Activated naive CD8-positive, alpha-beta T cell treated with anti-CD3 and anti-CD28 coated beads, Interleukin-2, amount 50 U/mL, for 16 hours (primary cell): ENCODE measurements around the gene RND2.

Source experiments
- DNase-seq: peaks from one replicate; pipeline ENCODE4 v3.0.0-alpha.2; 2020; ENCODE audit warnings: low read depth, low spot score

Gene RND2

GRCh38 chr17:43006639-43007551 is 18.1 kb upstream of the RND2 start, which contains the start of gene IFI35:
IFI35 (plus strand) TSS chr17:43006784; CDS start chr17:43006948, 164 bp downstream.
- peak; percentile 76 for DNase-seq

DNA sequence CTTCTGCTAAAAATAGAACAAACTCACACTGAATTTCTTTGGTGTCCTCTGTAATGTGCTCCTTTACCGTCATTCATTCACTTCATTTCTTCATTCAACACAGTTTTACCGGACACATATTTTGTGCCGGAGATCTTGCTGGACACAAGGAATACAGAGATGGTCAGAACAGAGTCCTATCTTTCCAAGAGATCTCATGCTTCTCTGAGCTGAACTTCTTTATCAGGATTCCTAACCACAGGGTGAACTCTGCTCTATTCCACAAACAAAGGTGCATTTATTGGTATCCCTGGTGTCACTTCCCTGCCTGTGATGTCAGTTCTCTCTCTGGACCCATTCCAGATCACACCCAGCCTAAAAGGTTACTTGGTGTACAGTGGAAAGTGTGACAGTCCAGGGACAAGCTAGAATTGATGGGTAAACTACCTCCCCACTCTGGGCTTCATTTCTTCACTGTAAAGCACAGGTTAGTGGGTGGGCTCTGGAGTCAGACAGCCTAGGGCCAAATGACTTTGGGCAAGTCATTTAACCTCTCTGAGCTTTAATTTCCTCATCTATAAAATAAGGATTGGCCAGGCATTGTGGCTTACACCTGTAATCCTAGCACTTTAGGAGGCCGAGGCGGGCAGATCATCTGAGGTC is 14.2 kb upstream of the RND2 start:
- no peak for DNase-seq

GRCh38 chr17:43011728-43012472 is 13.1 kb upstream of the RND2 start:
- no peak for DNase-seq

DNA sequence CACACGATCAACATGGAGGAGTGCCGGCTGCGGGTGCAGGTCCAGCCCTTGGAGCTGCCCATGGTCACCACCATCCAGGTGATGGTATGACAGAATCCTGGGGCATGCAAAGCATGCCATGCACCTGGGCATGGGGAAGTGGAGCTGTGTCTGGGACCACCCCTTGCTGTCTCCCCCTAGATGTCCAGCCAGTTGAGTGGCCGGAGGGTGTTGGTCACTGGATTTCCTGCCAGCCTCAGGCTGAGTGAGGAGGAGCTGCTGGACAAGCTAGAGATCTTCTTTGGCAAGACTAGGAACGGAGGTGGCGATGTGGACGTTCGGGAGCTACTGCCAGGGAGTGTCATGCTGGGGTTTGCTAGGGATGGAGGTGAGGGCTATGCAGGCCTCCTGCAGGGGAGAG is 11.7 kb upstream of the RND2 start:
- DNase-seq = no peak

DNA sequence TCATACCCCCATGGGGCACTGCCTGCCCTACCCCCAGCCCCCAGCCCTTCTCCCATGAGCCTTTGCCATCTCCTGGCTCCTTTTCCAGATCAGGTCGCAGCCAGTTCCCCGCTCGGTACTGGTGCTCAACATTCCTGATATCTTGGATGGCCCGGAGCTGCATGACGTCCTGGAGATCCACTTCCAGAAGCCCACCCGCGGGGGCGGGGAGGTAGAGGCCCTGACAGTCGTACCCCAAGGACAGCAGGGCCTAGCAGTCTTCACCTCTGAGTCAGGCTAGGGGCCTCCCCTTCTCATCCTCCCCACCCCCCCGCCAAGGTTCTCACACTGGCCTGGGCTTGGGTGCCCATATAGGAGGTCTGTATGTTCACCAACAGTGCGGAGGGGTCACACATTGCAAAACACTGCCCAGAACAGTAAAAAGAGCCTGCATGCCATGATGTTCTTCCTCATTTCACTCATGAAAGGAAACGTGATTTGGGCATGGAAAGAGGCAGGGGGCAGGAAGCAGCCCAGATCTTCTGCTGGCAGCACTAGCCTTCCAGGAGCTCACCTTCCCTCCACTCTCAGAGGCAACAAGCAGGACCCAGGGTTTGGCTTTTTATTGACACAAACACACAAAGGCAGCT is 10.9 kb upstream of the RND2 start:
- DNase-seq = no peak

GRCh38 chr17:43014649-43015542 is 10.1 kb upstream of the RND2 start:
- no peak for DNase-seq

DNA sequence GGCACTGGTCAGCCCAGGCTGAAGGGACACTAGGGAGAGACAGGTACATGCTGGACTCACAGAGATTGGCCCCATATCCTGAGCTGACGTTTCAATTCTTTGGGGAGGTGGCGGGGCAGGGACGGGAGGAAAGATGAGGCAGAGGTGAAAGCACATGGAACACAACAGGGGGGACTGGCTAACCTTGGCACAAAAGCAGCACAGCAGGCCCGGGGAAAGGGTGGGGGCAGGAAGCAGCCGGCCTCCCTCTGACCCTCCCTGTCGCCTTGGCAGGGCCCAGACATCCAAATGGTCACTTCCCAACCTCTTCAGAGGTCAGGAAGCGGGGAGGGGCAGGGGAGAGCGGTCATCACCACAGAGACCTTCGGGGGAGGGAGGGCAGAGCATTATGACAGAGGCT is 9.5 kb upstream of the RND2 start:
- no peak for DNase-seq

DNA sequence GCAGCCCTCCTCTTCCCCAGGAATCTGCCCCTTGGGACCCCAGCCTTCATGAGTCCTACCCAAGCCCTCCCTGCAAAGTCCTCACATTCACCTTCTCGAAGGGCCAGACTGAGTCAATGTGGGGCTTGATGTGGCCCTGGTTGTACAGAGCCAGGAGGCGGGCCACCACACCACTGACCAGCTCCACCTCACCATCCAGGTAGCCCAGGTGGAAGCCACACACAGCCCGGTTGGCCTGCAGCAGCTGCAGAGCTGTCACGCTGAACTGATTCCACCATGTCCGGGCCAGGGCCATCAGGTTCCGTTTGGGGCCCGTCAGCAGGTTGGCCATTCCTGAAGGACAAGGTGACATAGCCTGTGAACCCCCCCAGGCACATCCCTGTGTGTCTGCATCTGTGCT is 8.8 kb upstream of the RND2 start:
- no peak for DNase-seq

DNA sequence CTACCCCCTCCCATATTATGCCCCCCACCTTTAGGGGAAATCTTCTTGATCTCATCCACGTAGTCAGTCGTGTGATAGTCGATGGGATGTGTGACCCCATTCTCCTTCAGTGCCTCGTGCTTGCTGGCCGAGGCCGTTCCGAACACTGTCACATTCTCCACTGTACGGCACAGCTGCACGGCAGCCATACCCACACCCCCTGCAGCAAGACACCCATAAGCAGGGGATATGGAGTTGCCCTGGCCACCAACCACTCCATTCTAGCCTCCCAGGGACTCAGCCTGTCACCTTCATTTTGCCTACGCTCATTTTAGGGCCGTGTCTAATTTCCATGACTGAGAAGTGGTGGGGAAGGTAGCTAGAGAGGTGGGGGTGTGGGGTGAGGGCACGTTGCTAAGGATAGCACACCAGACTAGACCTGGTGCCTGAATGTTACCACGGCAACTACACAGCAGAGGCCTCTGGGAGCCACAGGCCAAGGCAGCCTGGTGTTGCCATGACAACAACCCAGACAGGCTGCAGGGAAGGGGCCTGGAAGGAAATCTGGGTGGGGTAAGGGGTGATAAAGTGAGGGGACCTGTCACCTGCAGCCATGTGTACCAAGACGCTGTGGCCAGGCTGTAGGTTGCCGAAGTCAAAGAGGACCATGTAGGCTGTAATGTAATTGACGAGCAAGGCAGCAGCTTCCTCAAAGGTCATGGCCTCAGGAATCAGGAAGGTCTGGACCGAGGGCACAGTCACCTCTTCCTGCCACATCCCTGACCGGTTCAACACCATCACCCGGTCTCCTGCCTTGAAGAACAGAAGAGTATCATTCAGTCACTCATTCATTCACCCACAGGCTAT is 6.8 kb upstream of the RND2 start:
- DNase-seq = no peak

DNA sequence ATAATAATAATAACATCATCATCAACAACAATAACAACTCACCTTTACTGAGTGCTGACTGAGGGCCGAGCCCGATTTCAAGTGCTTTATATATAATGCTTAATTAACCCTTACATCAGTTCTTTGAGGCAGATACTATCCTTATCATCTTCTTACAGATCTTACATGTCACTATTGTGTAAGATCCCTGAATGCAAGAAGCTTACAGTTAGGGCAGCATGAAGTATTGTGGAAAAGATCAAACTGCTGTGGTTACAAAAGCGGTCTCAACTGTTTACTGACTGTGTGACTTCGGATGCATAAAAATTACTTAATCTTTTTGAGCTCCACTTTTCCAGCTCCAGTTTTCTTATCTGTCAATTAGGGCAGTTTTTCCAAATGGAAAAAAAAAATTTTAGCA is 6.1 kb upstream of the RND2 start:
- no peak for DNase-seq

DNA sequence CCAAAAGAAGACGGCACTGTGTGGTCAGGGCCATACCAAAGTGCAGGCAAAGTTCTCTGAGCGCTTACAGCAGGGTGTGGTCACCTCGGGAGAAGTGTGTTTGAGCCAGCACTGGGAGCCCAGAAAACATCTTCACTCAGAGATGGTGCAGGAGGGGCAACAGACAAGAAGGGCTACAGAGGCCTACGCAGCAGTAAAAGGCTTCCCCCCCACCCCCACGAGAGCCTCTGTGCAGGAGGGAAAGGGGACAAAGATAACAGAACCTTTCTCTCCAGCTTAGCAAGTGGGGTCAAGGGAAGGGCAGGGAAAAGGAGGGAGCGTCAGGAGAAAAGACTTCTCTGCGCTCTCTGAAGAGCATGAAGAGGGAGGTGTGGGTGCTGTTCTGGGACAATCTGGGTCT is 5.6 kb upstream of the RND2 start:
- no peak for DNase-seq

GRCh38 chr17:43020030-43020621 is 4.9 kb upstream of the RND2 start:
- DNase-seq = no peak

- DNase-seq = no peak
These were observed 4.0 kb upstream of the RND2 start for GRCh38 chr17:43020789-43021740.

DNA sequence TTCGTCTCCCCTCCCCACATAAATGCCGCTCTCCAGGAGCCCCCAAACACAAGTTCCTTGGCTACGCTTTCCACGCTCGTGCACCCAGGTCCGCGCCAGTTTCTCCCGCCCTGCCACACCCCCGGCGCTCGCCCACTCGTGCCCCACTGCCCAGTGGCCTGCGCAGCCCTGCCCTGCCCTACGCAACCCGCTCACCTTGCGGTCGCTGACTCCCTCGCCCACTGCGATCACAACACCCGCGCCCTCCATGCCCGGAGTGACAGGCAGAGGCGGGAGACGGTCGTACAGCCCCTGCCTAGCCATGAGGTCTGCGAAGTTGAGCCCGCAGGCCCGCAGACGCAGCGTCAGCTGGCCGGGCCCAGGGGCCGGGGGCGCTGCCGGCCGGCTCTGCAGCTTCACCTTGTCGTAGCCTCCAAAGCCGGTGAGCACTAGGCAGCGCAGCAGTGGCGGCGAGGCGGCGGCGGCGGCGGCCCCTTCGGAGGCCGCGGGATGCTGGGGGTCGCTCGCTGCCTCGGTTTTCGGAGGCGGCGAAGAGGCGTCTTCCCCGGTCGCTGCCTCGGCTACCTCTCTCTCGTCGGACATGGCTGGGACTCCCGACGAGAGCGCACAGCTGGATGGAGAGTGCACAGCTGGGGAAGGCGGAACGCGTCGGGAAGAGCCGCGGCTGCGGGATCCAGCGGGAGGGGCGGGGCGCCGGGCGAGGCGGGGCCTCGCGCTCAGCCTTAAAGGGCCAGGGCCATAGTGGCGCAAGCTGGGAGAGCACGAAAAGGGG is 3.1 kb upstream of the RND2 start, which contains the start of gene VAT1:
Gene VAT1, minus strand, starts transcription at position 645 of the 772 bp plus-strand sequence. Its CDS starts 63 bp downstream, at position 582.
- peak; percentile 38 for DNase-seq

DNA sequence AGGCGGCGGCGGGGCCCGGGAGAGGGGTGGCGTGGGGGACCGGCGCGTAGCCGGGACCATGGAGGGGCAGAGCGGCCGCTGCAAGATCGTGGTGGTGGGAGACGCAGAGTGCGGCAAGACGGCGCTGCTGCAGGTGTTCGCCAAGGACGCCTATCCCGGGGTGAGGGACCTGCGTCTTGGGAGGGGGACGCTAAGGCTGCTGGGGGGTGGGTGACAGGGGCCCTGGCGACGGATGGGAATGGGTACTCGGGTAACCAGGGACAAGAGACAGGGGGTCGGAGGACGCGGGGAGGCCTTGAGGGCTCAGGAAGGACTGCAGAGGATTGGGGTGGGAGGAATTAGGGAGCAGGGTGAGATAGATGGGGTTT is 243 bp downstream of the RND2 start:
- DNase-seq = no peak

DNA sequence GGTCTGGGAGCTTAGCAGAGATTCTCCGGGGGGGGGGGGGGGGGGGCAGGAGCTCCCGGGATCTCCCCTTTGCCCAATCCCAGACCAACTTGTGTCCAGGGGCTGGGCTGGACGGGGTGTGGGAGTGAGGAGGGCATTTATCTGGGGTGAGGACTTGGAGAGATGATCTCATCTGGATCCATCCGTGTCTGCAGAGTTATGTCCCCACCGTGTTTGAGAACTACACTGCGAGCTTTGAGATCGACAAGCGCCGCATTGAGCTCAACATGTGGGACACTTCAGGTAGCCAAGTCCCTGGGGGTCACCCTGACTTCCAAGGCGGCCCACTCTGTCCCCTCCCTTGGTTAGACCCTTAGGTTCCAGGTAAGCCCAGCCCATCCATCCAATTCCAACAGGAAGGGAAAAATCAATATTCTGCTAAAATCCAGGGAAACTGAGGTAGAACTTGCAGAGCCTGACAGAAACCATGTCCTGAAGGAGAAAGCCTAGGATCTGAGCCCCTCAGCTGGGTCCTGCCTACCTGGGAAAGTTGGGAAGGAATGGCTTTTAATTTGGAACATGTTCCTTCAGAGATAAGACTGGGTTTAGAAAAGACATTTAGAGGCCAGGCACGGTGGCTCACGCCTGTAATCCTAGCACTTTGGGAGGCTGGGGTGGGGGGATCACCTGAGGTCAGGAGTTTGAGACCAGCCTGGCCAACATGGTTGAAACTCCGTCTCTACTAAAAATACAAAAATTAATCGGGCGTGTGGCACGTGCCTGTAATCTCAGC is 921 bp downstream of the RND2 start:
- DNase-seq = no peak

GRCh38 chr17:43026595-43026994 is 1.6 kb downstream of the RND2 start:
- DNase-seq = no peak
